Measurements from ENCODE around the gene NOXA1. TPM values are rescaled to one million over a fixed set of nuclear protein-coding genes. Genes with fewer than 3 reads are reported as not detected.
"Not testable (repeated sequence)": the region's sequence is repeated elsewhere in the genome, so short reads cannot be mapped to it uniquely, and the experiment has no call there.

NOXA1 gene, protein sequence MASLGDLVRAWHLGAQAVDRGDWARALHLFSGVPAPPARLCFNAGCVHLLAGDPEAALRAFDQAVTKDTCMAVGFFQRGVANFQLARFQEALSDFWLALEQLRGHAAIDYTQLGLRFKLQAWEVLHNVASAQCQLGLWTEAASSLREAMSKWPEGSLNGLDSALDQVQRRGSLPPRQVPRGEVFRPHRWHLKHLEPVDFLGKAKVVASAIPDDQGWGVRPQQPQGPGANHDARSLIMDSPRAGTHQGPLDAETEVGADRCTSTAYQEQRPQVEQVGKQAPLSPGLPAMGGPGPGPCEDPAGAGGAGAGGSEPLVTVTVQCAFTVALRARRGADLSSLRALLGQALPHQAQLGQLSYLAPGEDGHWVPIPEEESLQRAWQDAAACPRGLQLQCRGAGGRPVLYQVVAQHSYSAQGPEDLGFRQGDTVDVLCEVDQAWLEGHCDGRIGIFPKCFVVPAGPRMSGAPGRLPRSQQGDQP
- total RNA-seq (under 1 TPM; 0.66 to 0.74 TPM), polyA plus RNA-seq (1.3 TPM)

DNA sequence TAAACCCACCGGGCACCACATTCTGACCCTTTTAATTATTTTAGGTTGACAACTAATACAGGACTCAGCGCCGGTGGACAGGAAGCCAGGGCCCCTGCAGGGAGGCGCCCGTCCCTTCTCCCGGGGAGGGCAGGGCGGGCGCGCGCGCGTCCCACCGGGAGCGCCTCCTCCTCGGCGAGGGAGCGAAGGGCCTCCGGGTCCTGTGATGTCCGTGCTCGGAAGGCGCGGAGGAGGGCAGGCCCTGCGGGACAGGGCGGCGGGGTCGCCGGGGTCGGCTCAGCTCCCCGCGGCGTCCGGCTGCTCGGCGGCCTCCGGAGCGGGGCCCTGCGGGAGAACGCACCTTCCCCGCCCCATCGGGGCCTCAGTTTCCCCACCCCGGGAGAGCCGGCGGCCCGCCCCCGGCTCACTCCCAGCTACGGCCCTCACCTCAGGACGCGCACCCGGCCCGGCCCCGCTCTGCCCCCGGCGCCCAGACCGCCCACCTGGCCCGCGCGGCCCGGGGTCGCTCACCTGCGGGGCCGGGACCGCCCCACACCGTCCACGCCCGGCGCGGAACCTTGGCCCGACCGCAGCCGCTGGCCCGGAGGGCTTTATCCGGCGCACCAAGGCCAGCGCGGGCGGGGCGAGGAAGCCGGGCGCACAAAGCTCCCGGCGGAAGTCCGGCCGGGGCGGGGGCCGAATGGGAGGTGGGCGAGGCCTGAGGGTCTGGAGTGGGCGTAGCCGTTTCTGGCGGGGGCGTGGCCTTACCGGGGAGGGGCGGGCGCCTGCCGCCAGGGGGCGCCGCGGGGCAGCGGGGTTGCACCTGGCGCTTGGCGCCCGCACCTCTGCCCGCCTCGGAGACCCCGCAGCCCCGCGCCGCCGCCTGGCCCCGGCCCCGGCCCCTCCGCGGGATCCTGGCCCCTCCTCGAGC lies at the start of gene NOXA1, which contains the start of gene EXD3:
Gene NOXA1, plus strand, starts transcription at position 790 of the 910 bp plus-strand sequence. CDS start 137 bp downstream, outside the sequence.
Gene EXD3, minus strand, starts transcription at position 559 of the 910 bp plus-strand sequence. CDS start 27,805 bp downstream, outside the sequence.
- no peaks in the 10 kb centered on the region for H3K27me3 Mint-ChIP-seq
- no peaks in the 10 kb centered on the region for H3K9me3 ChIP-seq (ENCODE audit: low read length)
- ChIA-PET CTCF (interaction anchor here (0.7 to 3.9 kb wide), 18 partner anchors 9 to 1027 kb away, joined by 3 to 14 read pairs (median 4); partner anchors contain the start of genes MRPL41, NELFB and NSMF), POLR2A (interaction anchor here (0.6 to 2.9 kb wide), 7 partner anchors 36 to 210 kb away, joined by 3 to 10 read pairs (median 6); partner anchors contain the start of genes MRPL41, NRARP and NSMF)
- H3K4me1 ChIP-seq (ENCODE audit: insufficient read depth, low read length) = peaks cover 9% of the 10 kb centered on the region
- DNase-seq = peak; percentile 86 to 94 (median 92)
- H3K36me3 ChIP-seq (ENCODE audit: insufficient read depth, low read length) = no peaks in the 10 kb centered on the region
- no peaks in the 10 kb centered on the region for H3K9me3 Mint-ChIP-seq
- peak within 1 kb of the TSS; percentile 79 to 90 (median 86) for H3K4me3 Mint-ChIP-seq
- peak within 1 kb of the TSS; percentile 77 for H3K4me3 ChIP-seq (ENCODE audit: low read length)
- H3K27me3 ChIP-seq (ENCODE audit: insufficient read depth, low read length, poor library complexity, severe bottlenecking) = no peaks in the 10 kb centered on the region
- H3K36me3 Mint-ChIP-seq = peaks cover 0 to 4% (median 0%) of the 10 kb centered on the region in 3 donors
- H3K27ac Mint-ChIP-seq = peak within 1 kb of the TSS in 6 of 8 donors; percentile 47 to 78 (median 72)
- H3K4me1 Mint-ChIP-seq = peaks cover 18 to 23% (median 20%) of the 10 kb centered on the region in 3 donors
- H3K27ac ChIP-seq (ENCODE audit: low read depth, low read length) = peak within 1 kb of the TSS; percentile 69

DNA sequence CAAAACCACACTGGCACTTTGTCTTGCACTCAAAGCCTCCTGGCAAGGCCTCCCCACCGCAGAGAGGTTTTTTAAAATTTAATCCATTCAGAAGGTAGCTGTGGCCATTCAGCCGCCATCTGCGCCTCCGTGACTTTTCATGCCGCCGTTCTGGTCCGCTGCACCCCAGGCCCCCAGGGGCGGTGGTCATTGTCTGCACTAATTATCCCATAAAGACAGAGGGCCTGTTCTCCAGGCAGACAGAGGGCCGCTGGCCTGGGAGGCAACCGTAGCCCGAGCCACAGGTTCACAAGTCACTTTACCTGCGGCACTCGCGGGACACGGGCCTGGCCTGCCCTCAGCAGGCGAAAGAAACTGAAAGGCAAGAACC lies 49.6 kb upstream of the NOXA1 start:
- H3K9me3 Mint-ChIP-seq = no peaks in the 10 kb centered on the region
- Histone ChIP-seq H3K9me3 (ENCODE audit: low read length) (no peaks in the 10 kb centered on the region), H3K4me3 (ENCODE audit: low read length) (no peak overlapping the region), H3K27me3 (ENCODE audit: insufficient read depth, low read length, poor library complexity, severe bottlenecking) (no peaks in the 10 kb centered on the region), H3K4me1 (ENCODE audit: insufficient read depth, low read length) (no peaks in the 10 kb centered on the region), H3K36me3 (ENCODE audit: insufficient read depth, low read length) (no peaks in the 10 kb centered on the region), H3K27ac (ENCODE audit: low read depth, low read length) (no peak overlapping the region)
- ChIA-PET CTCF (no interaction called here), POLR2A (no interaction called here)
- no peak overlapping the region for H3K4me3 Mint-ChIP-seq
- H3K36me3 Mint-ChIP-seq = no peaks in the 10 kb centered on the region
- DNase-seq = peak in 1 of 5 donors; percentile 46
- no peaks in the 10 kb centered on the region for H3K27me3 Mint-ChIP-seq
- H3K27ac Mint-ChIP-seq = no peak overlapping the region
- H3K4me1 Mint-ChIP-seq = no peaks in the 10 kb centered on the region

DNA sequence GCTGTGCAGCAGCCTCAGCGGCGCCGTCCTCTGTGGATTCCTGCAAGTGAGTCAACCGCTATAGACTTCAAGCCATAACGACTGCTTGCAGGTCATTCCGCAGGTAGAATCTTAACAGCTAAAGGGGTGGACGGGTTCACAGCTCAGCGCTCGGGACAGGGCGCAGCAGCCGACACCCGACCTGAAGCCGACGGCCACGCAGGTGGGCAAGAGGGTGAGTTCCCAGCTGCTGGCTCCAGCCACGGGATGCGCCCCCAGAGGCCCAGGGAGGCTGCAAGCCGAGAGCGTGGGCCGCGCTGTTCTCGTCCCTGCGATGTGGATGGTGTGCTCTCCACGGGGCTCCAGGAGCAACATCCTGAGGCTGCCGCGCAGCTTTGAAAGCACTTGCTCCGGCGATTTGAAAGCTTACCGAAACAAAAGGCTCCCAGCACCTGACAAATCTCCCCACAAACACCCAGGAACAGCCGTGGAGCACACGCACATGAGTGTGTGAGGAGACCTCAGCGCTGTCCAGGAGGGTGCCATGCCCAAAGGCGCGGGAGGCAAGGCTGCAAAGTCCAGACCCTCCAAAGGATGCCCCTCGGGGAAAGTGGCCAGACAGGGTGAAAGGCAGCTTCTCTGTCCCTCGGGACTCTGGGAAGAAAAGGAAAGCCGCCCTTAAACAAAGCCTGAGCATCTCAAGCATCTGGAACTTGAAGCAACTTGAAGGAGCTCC lies 48.9 kb upstream of the NOXA1 start:
- H3K27ac Mint-ChIP-seq = no peak overlapping the region
- DNase-seq = peak in 1 of 5 donors; percentile 20
- Histone ChIP-seq H3K27ac (ENCODE audit: low read depth, low read length) (no peak overlapping the region), H3K36me3 (ENCODE audit: insufficient read depth, low read length) (no peaks in the 10 kb centered on the region), H3K4me1 (ENCODE audit: insufficient read depth, low read length) (no peaks in the 10 kb centered on the region), H3K27me3 (ENCODE audit: insufficient read depth, low read length, poor library complexity, severe bottlenecking) (no peaks in the 10 kb centered on the region), H3K9me3 (ENCODE audit: low read length) (no peaks in the 10 kb centered on the region), H3K4me3 (ENCODE audit: low read length) (no peak overlapping the region)
- ChIA-PET POLR2A (no interaction called here), CTCF (no interaction called here)
- H3K4me3 Mint-ChIP-seq = no peak overlapping the region
- no peaks in the 10 kb centered on the region for H3K36me3 Mint-ChIP-seq
- H3K4me1 Mint-ChIP-seq = no peaks in the 10 kb centered on the region
- no peaks in the 10 kb centered on the region for H3K9me3 Mint-ChIP-seq
- no peaks in the 10 kb centered on the region for H3K27me3 Mint-ChIP-seq

DNA sequence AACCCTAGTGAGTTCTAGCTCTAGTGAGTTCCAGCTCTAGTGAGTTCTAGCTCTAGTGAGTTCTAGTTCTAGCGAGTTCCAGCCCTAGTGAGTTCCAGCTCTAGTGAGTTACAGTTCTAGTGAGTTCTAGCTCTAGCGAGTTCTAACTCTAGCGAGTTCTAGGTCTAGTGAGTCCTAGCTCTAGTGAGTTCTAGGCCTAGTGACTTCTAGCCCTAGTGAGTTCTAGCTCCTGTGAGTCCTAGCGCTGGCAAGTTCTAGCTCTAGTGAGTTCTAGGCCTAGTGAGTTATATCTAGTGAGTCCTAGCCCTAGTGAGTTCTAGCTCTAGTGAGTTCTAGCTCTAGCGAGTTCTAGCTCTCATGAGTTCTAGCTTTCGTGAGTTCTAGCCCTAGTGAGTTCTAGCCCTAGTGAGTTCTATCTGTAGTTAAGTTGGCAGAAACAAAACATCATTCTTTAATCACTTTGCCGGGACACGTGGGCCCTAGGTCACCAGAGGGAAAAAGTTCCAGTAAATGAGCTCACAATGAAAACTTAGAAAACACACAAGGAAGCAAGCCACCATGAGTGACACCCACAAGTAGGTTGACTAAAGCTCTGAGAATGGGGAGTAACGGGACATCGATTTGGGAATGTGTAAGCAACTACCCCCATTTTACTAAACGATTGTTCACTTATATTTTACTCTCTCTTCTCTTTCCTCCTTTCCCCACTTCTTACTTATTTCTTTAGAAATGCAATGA lies 47.7 kb upstream of the NOXA1 start:
- POLR2A ChIA-PET = no interaction called here
- no peaks in the 10 kb centered on the region for H3K36me3 Mint-ChIP-seq
- H3K27me3 ChIP-seq (ENCODE audit: insufficient read depth, low read length, poor library complexity, severe bottlenecking) = no peaks in the 10 kb centered on the region

DNA sequence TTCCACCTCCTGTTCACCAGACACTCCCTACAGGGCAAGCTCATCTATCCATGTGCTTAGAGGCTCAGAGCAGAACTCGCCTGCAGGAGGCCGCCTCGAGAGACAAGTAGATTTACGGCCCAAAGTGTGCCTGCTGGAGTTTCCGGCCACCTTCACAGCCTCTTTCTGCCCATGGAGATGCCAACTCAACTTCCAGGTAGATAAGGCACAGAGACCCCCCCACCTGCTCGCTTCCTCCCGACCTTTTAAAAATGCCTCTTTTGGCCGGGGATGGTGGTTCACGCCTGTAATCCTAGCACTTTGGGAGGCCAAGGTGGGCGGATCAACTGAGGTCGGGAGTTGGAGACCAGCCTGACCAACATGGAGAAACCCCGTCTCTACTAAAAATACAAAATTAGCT lies 46.8 kb upstream of the NOXA1 start:
- H3K4me1 ChIP-seq (ENCODE audit: insufficient read depth, low read length) = no peaks in the 10 kb centered on the region
- H3K9me3 ChIP-seq (ENCODE audit: low read length) = no peaks in the 10 kb centered on the region
- H3K4me3 ChIP-seq (ENCODE audit: low read length) = no peak overlapping the region
- H3K4me3 Mint-ChIP-seq = no peak overlapping the region
- H3K27ac ChIP-seq (ENCODE audit: low read depth, low read length) = no peak overlapping the region
- H3K27me3 Mint-ChIP-seq = no peaks in the 10 kb centered on the region
- CTCF ChIA-PET = no interaction called here
- H3K27me3 ChIP-seq (ENCODE audit: insufficient read depth, low read length, poor library complexity, severe bottlenecking) = no peaks in the 10 kb centered on the region
- no peaks in the 10 kb centered on the region for H3K9me3 Mint-ChIP-seq
- no peak for DNase-seq
- no peak overlapping the region for H3K27ac Mint-ChIP-seq
- H3K4me1 Mint-ChIP-seq = no peaks in the 10 kb centered on the region
- no peaks in the 10 kb centered on the region for H3K36me3 Mint-ChIP-seq
- no peaks in the 10 kb centered on the region for H3K36me3 ChIP-seq (ENCODE audit: insufficient read depth, low read length)
- POLR2A ChIA-PET = no interaction called here

More for the DNA sequence above, 47.7 kb upstream of the NOXA1 start:
- Histone ChIP-seq H3K9me3 (ENCODE audit: low read length) (no peaks in the 10 kb centered on the region), H3K4me1 (ENCODE audit: insufficient read depth, low read length) (no peaks in the 10 kb centered on the region), H3K27ac (ENCODE audit: low read depth, low read length) (no peak overlapping the region), H3K4me3 (ENCODE audit: low read length) (no peak overlapping the region), H3K36me3 (ENCODE audit: insufficient read depth, low read length) (no peaks in the 10 kb centered on the region)
- H3K4me1 Mint-ChIP-seq = no peaks in the 10 kb centered on the region
- no peak overlapping the region for H3K27ac Mint-ChIP-seq
- H3K4me3 Mint-ChIP-seq = no peak overlapping the region
- H3K9me3 Mint-ChIP-seq = no peaks in the 10 kb centered on the region
- H3K27me3 Mint-ChIP-seq = no peaks in the 10 kb centered on the region
- CTCF ChIA-PET = no interaction called here
- no peak for DNase-seq

DNA sequence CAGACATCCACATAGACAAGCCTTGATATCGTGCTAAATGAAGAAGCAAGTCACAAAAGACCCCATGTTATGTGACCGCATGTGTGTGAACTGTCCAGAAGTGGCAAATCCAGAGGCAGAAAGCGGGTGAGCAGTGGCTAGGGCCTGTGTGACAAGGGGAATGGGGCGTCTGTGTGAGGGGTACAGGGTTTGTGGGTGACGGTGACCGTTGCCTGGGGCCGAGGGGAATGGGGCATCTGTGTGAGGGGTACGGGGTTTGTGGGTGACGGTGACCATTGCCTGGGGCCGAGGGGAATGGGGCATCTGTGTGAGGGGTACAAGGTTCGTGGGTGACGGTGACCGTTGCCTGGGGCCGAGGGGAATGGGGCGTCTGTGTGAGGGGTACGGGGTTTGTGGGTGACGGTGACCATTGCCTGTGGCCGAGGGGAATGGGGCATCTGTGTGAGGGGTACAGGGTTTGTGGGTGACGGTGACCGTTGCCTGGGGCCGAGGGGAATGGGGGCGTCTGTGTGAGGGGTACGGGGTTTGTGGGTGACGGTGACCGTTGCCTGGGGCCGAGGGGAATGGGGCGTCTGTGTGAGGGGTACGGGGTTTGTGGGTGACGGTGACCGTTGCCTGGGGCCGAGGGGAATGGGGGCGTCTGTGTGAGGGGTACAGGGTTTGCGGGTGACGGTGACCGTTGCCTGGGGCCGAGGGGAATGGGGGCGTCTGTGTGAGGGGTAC lies 44.3 kb upstream of the NOXA1 start:
- H3K27me3 ChIP-seq (ENCODE audit: insufficient read depth, low read length, poor library complexity, severe bottlenecking); H3K9me3 Mint-ChIP-seq; H3K27ac ChIP-seq (ENCODE audit: low read depth, low read length); H3K4me1 ChIP-seq (ENCODE audit: insufficient read depth, low read length); POLR2A ChIA-PET; CTCF ChIA-PET; H3K27ac Mint-ChIP-seq; H3K36me3 ChIP-seq (ENCODE audit: insufficient read depth, low read length); H3K4me3 ChIP-seq (ENCODE audit: low read length); H3K36me3 Mint-ChIP-seq; H3K27me3 Mint-ChIP-seq; H3K4me1 Mint-ChIP-seq; H3K9me3 ChIP-seq (ENCODE audit: low read length): not testable (repeated sequence)
- H3K4me3 Mint-ChIP-seq = peak overlapping the region in 1 of 7 donors; percentile 38
- peak in 1 of 5 donors; percentile 34 for DNase-seq

DNA sequence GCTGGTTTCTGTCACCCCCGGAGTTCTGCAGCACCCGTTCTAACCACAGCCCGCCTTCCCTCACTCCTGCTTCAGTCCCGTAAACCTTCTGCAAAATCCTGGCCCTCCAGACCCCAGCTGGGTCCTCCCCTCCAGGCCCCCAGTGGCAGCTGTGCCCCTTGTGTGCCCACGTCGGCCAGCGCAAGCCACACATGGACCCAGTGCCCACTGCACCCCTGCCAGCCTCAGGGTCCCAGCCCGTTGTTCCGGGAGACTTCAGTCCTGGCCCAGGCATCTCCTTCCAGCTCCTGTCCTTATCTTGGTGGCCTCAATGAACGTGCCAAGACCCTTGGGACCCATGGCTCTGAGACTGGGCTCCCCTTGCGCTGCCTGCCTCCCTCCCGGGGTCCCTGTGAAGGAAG lies 43.4 kb upstream of the NOXA1 start:
- Histone ChIP-seq H3K27ac (ENCODE audit: low read depth, low read length) (no peak overlapping the region), H3K27me3 (ENCODE audit: insufficient read depth, low read length, poor library complexity, severe bottlenecking) (no peaks in the 10 kb centered on the region), H3K36me3 (ENCODE audit: insufficient read depth, low read length) (no peaks in the 10 kb centered on the region), H3K9me3 (ENCODE audit: low read length) (no peaks in the 10 kb centered on the region), H3K4me1 (ENCODE audit: insufficient read depth, low read length) (no peaks in the 10 kb centered on the region), H3K4me3 (ENCODE audit: low read length) (no peak overlapping the region)
- CTCF ChIA-PET = no interaction called here
- no peak overlapping the region for H3K27ac Mint-ChIP-seq
- no peaks in the 10 kb centered on the region for H3K9me3 Mint-ChIP-seq
- no peaks in the 10 kb centered on the region for H3K27me3 Mint-ChIP-seq
- H3K36me3 Mint-ChIP-seq = peaks cover 0 to 1% (median 0%) of the 10 kb centered on the region in 3 donors
- H3K4me1 Mint-ChIP-seq = peaks cover 0 to 4% (median 0%) of the 10 kb centered on the region in 3 donors
- no peak overlapping the region for H3K4me3 Mint-ChIP-seq
- POLR2A ChIA-PET = no interaction called here
- DNase-seq = peak in 1 of 5 donors; percentile 28
